Kidney tubule cell (primary cell): ENCODE results near the gene ZNF692.

Source experiments
- DNase-seq: peaks from one replicate; pipeline ENCODE4 v3.0.0-alpha.2; 2018; ENCODE audit warnings: low spot score

The ZNF692 gene

DNA sequence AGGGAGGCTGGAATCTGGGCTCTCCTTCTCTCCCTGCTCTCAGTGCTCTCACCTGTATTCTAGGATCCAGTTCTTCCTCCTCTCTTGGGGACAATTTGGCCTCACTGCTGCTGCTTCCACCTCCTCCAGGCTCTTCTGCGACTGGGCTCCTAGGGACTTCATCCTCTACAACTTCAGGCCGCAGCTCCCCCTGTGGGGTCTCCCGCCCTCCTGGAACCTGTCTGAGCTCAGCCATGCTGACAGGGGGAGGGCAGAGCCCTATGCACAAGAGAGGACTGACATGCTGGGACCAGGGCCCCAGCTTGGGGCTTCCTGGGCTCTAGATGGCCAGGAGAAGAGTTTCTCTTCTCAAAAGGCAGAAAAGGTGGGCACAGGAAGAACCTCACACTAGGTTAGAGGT, 34.2 kb downstream of the ZNF692 start:
- DNase-seq: no peak

DNA sequence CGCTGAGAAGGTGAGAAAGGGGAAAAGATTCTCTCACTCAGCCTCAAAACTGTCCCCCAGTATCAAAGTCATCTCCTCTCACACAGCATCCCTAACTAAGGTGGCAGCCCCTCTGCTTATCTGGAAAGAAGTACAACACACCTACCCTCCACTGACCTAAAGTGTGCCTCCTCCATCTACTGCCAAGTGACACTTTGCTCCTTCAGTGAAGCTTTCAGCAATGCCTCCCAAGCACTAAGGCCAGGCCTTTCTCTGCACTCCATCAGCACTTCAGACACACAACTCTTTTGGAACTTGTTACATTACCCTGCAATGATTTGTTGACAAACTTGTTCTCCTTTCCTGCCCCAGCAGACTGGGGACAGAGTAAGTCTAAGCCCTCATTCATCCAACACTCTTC, 34.6 kb downstream of the ZNF692 start:
- no peak for DNase-seq

DNA sequence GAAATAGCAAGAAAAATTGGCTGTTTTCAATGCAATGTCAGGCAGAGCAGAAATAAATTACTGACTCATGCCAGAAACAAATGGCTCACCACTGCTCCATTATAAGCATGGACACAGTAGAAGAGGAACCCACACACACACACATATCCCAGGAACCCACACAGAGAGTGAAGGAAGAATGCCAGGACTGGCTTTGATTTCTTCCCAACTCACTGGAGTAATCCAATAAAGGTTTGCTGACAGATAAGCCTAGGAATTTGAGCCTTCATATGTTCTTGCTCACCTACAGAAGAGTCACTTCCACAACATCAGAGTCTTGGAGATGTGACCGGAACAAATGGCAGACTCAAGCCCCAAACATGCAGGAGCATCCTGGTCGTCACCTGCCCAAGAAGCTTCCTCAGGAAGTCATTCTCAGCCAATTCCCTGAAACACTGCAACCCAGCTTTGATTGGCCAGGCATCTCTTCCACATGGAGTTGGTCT, 35.3 kb downstream of the ZNF692 start:
- DNase-seq: peak; percentile 96

GRCh38 chr1:248822148-248823032, 36.5 kb downstream of the ZNF692 start:
- DNase-seq: no peak

GRCh38 chr1:248821641-248822040, 37.2 kb downstream of the ZNF692 start:
- no peak for DNase-seq

GRCh38 chr1:248821101-248821500, 37.8 kb downstream of the ZNF692 start:
- DNase-seq: peak; percentile 99

DNA sequence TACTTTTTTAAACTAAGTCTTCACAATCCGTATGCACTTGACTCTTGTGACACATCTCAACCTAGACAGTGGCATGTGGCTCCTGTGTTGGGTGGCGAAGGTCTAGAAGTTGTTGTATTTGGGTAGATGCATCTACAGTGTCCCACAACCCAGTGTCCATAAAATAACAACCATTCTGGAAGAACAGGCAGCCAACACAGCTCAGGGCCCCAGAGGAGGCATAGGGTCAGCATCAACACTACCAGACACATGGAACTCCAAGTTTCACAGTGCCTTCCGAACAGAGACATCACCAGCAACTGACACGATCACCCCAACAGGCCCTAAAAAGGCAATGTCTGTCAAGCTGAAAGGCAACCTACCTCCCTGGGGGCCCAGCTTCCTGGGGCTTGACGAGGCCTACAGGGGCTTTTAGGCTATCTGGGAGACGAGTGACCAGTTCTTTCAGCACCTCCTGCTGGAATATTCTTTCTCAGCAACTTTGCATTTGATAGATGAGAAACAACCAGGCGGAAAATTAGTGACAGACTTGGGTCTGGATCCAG, 38.8 kb downstream of the ZNF692 start:
- no peak for DNase-seq

GRCh38 chr1:248818505-248819374, 40.1 kb downstream of the ZNF692 start:
- peak; percentile 54 for DNase-seq

GRCh38 chr1:248817065-248817464, 41.8 kb downstream of the ZNF692 start:
- no peak for DNase-seq

DNA sequence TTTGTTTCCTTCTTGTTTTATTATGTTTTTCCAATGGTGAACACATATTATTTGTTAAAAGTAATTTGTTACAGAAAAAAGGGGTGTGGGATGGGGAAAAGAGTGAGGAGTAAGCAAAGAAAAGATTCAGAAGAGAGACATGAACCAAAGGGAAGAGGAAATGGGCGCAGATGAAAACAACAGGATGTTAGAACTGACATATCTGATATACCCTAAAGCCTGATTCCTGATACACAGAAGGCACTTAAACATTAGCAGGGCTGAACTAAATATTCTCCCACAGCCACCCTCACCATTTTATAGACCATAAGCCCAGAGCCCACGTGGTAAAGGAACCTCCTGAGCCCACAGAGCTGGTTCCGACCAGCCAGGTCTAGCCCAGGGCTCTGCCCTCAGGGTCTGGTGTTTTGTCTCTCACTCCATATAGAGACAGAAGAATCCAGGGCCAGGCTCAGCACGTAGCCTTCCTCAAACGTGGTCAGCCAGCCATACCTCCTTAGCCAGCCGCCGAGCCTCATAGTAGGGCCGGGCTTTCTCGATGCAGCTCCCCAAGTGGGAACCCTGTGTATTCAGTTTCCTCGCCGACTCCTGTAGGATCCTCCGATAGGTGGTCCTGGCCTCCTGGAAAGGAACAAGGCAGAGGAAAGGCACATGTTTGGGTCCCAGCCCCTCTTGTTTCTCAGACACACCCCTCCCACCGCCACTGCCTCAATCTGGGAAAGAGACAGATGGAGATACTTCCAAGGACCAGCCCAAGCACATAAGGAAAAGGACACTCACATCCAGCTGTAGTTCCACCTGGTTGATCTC, 42.6 kb downstream of the ZNF692 start:
- no peak for DNase-seq

DNA sequence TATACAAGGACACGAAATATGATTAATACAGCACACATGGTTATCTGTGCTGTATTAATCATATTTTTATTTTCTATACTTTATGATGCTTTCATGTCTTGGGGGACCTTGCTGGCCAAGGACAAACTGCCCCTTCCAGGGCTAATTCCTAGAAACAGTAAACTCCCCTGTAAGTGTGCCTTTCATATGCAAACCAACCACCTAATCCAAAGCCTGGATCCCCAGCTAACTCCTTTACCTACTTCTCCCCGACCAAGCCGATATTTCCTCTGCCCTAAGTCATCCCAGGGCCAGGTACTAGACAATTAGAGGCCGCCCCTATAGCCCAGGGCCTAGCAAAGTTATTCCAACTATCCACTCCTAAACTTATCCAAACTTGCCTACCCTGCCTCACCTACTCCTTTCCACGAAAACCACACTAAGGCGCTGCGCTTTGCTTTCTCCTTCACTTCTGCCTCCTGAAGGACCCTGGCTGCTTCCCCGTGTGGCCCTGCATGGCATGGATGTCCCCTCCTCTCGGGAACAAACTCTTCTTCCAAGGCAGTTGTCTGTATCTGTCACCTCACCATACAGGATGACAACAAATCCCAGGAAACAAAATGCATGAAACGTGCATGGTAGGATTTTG, 43.4 kb downstream of the ZNF692 start:
- DNase-seq: no peak

- DNase-seq: no peak
Measured at GRCh38 chr1:248814351-248814750, 44.5 kb downstream of the ZNF692 start.

- DNase-seq: no peak
Measured at GRCh38 chr1:248813546-248813945, 45.3 kb downstream of the ZNF692 start.

GRCh38 chr1:248812736-248813425, 46.0 kb downstream of the ZNF692 start:
- DNase-seq: no peak

DNA sequence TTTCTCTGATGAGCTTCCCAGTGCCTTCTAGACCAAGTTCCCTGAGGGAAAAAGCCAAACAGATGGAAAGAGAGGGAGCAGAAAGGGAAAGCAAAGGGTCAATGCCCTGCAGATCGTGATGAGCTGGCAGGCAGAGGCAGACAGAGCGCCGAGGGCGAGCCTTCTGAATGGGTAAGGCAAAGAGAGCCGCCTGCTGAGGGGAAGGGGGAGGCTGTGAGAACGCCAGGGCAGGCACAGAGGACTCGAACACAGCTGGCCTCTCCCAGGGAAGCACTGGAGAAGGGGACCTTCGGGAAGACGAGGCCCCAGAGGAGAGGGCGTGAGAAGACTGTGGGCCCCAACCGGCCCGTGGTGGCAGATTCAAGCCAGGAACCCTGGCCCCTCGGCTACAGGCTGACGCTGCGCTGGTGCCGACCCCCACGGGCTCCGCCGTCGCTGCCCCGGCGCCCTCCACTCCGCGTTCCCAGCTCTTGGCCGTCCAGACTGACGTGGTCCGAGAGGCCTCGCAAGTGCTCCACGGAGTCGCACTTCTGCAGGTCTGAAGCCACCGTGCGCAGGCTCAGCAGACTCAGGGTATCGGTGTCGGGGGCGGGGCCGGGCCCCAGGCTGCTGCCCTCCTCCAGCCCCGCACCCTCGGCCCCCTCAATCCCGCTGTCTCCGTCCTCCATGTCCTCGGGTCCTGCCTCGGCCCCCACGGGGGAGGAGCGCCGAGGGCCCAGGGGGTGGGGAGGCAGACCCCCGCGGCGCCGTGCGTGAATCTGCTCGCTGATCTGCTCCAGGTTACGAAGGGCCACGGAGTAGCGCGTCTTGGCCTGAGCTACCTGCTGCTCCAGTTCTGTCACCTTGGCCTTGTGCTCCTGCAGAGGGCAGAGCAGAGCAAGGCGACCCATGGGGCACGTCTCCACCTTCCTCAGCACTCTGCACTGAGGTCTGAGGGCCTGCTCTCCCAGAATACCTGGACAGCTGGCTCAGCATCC, 47.1 kb downstream of the ZNF692 start:
- peak; percentile 31 for DNase-seq

DNA sequence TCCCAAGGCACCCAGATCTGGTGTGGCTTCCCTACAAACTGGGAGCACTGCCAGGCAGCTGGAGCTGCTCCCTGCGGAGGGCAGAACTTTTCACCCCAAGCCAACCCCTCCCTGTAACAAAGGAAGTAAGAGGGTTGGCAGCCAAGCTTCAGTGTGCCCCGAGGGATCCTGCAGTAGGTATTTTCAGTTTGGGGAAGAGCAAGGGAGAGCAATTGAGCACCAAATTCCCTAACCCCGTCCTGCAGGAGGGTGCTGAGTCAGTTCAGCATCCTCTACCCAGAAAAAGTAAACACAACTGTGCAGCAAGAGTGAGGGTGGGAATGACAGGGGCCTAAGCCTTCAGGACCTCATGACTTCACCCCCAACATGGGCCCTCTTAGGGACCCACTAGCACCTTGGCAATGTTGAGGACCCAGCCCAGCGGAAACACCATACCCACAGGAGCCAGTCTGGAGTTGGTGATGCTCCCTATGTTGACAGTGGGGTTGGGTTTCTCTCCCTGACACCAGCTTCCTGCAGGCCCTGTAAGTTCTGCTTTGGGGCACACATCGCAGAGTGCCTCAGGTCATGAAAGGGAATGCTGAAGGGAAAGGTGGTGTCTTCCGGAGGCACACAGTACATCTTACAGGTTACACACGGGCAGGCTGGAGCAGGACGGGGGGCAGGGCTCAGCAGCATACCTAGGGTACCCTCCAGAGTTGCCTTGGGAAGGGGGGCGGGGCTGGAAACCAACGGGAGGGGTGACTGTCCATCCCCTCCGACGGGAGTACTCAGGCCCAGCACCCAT, 48.0 kb downstream of the ZNF692 start:
- no peak for DNase-seq

- no peak for DNase-seq
Measured at GRCh38 chr1:248810000-248810726, 48.7 kb downstream of the ZNF692 start.

- DNase-seq: no peak
Measured at GRCh38 chr1:248808876-248809275, 50.0 kb downstream of the ZNF692 start.
